Activated T-helper 1 cell treated with anti-CD3 and anti-CD28 coated beads, Interleukin-12 subunit alpha, Interleukin-12 subunit beta, Interleukin-2, Interleukin-4 antibody, amounts not matched to agents 30 ng/mL and 10 ng/mL and 1 ng/mL, durations not matched to agents 14 hours and 24 hours and 36 hours (primary cell): ENCODE data around the gene NDUFS2. TPM values are rescaled to one million over a fixed set of nuclear protein-coding genes. Genes with fewer than 3 reads are reported as not detected.

Experiments
- DNase-seq: peaks from one replicate; pipeline ENCODE4 v3.0.0; 2021; ENCODE audit warnings: low spot score
- H3K27ac Mint-ChIP-seq: one replicate; pipeline ENCODE4 v1.8.0; 2021; ENCODE audit warnings: mild to moderate bottlenecking, mixed read lengths
- H3K27me3 Mint-ChIP-seq: one replicate; pipeline ENCODE4 v1.8.0; 2022; ENCODE audit warnings: mild to moderate bottlenecking, moderate library complexity, mixed read lengths; ENCODE audit not compliant: insufficient read depth
- H3K36me3 Mint-ChIP-seq: one replicate; pipeline ENCODE4 v1.8.0; 2021; ENCODE audit warnings: low read depth, mixed read lengths
- H3K4me1 Mint-ChIP-seq: one replicate; pipeline ENCODE4 v1.8.0; 2021; ENCODE audit warnings: low read depth, mixed read lengths
- H3K4me3 Mint-ChIP-seq: one replicate; pipeline ENCODE4 v1.8.0; 2021; ENCODE audit warnings: mild to moderate bottlenecking, moderate library complexity, mixed read lengths
- H3K9me3 Mint-ChIP-seq: one replicate; pipeline ENCODE4 v1.8.0; 2021; ENCODE audit warnings: mixed read lengths
- intact Hi-C: fragments of 100-400 bp; cut with micrococcal nuclease; formaldehyde crosslinking; loops from one replicate; pipeline ENCODE4 v1.15.1; 2024
- total RNA-seq: library from RNA; stranded (reverse); gene quantifications from 2 replicates; pipeline ENCODE4 v1.2.3, GENCODE V29; 2022

NDUFS2 gene
- 72.9 and 84.1 TPM in 2 replicates for total RNA-seq

GRCh38 chr1:161201836-161202712 lies at the start of gene NDUFS2:
TSS of gene NDUFS2 (plus strand) at chr1:161202367. CDS start at chr1:161202386, 19 bp downstream.
- Mint-ChIP-seq H3K36me3 (peaks cover 27% of the 10 kb centered on the region), H3K27me3 (no peaks in the 10 kb centered on the region), H3K27ac (peak within 1 kb of the TSS; percentile 97), H3K4me3 (peak within 1 kb of the TSS; percentile 96), H3K9me3 (no peaks in the 10 kb centered on the region), H3K4me1 (peaks cover 77% of the 10 kb centered on the region)
- DNase-seq: peak; percentile 93
- intact Hi-C loops: loop anchor here (1.0 to 2.0 kb wide), 7 partner anchors 10 to 112 kb away; partner anchors contain the start of genes NIT1, PFDN2, SDHC and UFC1

GRCh38 chr1:161153176-161153575 lies 49.0 kb upstream of the NDUFS2 start:
- H3K27me3 Mint-ChIP-seq: no peaks in the 10 kb centered on the region
- H3K4me1 Mint-ChIP-seq: peaks cover 26% of the 10 kb centered on the region
- no peaks in the 10 kb centered on the region for H3K9me3 Mint-ChIP-seq
- peak overlapping the region; percentile 100 for H3K27ac Mint-ChIP-seq
- intact Hi-C loops: loop anchor here (1.0 to 2.0 kb wide), 4 partner anchors 21 to 49 kb away; partner anchors contain the start of genes DEDD and NDUFS2
- H3K36me3 Mint-ChIP-seq: peaks cover 20% of the 10 kb centered on the region
- no peak for DNase-seq
- H3K4me3 Mint-ChIP-seq: peak overlapping the region; percentile 99

- intact Hi-C loops: loop anchor here (1.0 to 2.0 kb wide), 6 partner anchors 12 to 86 kb away; partner anchors contain the start of genes DEDD, NDUFS2 and PPOX
- Mint-ChIP-seq H3K4me1 (peaks cover 32% of the 10 kb centered on the region), H3K36me3 (peaks cover 25% of the 10 kb centered on the region), H3K9me3 (no peaks in the 10 kb centered on the region), H3K27ac (peak within 1 kb of the TSS; percentile 100), H3K27me3 (no peaks in the 10 kb centered on the region), H3K4me3 (peak within 1 kb of the TSS; percentile 99)
- DNase-seq: peak; percentile 80
Observed at GRCh38 chr1:161153682-161154337, 48.4 kb upstream of the NDUFS2 start, which contains the start of gene UFC1. TSS of gene UFC1 (plus strand) at chr1:161153978. CDS start at chr1:161153998, 20 bp downstream.

- intact Hi-C loops: loop anchor here (2.0 kb wide), 3 partner anchors 45 to 113 kb away; partner anchors contain the start of genes NDUFS2, TOMM40L and USF1
- H3K4me1 Mint-ChIP-seq: peaks cover 57% of the 10 kb centered on the region
- H3K27me3 Mint-ChIP-seq: no peaks in the 10 kb centered on the region
- H3K36me3 Mint-ChIP-seq: peaks cover 41% of the 10 kb centered on the region
- DNase-seq: no peak
- H3K9me3 Mint-ChIP-seq: no peaks in the 10 kb centered on the region
- H3K27ac Mint-ChIP-seq: peak overlapping the region; percentile 49
- H3K4me3 Mint-ChIP-seq: peak overlapping the region; percentile 88
Observed at GRCh38 chr1:161157867-161158266, 44.3 kb upstream of the NDUFS2 start.

- peaks cover 63% of the 10 kb centered on the region for H3K4me1 Mint-ChIP-seq
- intact Hi-C loops: loop anchor here (1.0 to 2.0 kb wide), 4 partner anchors 26 to 114 kb away; partner anchors contain the start of genes DEDD, NDUFS2, TOMM40L and USF1
- no peaks in the 10 kb centered on the region for H3K9me3 Mint-ChIP-seq
- H3K36me3 Mint-ChIP-seq: peaks cover 47% of the 10 kb centered on the region
- peak overlapping the region; percentile 88 for H3K4me3 Mint-ChIP-seq
- H3K27ac Mint-ChIP-seq: peak overlapping the region; percentile 86
- DNase-seq: no peak
- H3K27me3 Mint-ChIP-seq: no peaks in the 10 kb centered on the region
Observed at GRCh38 chr1:161158316-161159010, 43.7 kb upstream of the NDUFS2 start.

- H3K4me3 Mint-ChIP-seq: peak within 1 kb of the TSS; percentile 88
- H3K9me3 Mint-ChIP-seq: no peaks in the 10 kb centered on the region
- H3K36me3 Mint-ChIP-seq: peaks cover 51% of the 10 kb centered on the region
- H3K27ac Mint-ChIP-seq: peak within 1 kb of the TSS; percentile 86
- peaks cover 64% of the 10 kb centered on the region for H3K4me1 Mint-ChIP-seq
- no peaks in the 10 kb centered on the region for H3K27me3 Mint-ChIP-seq
- intact Hi-C loops: loop anchor here (1.0 to 2.0 kb wide), 4 partner anchors 27 to 114 kb away; partner anchors contain the start of genes DEDD, NDUFS2, TOMM40L and USF1
- peak; percentile 91 for DNase-seq
Observed at GRCh38 chr1:161159087-161159912, 42.9 kb upstream of the NDUFS2 start, which contains the start of gene USP21. TSS of gene USP21 (plus strand) at chr1:161159500. CDS start at chr1:161160641, 1,141 bp downstream.

GRCh38 chr1:161159913-161160243 lies 42.3 kb upstream of the NDUFS2 start:
- H3K4me1 Mint-ChIP-seq: peaks cover 64% of the 10 kb centered on the region
- peaks cover 51% of the 10 kb centered on the region for H3K36me3 Mint-ChIP-seq
- intact Hi-C loops: loop anchor here (1.0 to 2.0 kb wide), 5 partner anchors 17 to 115 kb away; partner anchors contain the start of genes B4GALT3, DEDD, NDUFS2 and TOMM40L
- H3K27me3 Mint-ChIP-seq: no peaks in the 10 kb centered on the region
- no peak for DNase-seq
- no peaks in the 10 kb centered on the region for H3K9me3 Mint-ChIP-seq
- peak overlapping the region; percentile 88 for H3K4me3 Mint-ChIP-seq
- peak overlapping the region; percentile 65 for H3K27ac Mint-ChIP-seq

GRCh38 chr1:161160671-161161145 lies 41.5 kb upstream of the NDUFS2 start:
- Mint-ChIP-seq H3K27me3 (no peaks in the 10 kb centered on the region), H3K4me1 (peaks cover 64% of the 10 kb centered on the region), H3K27ac (peak overlapping the region; percentile 62), H3K9me3 (no peaks in the 10 kb centered on the region), H3K4me3 (peak overlapping the region; percentile 88), H3K36me3 (peaks cover 49% of the 10 kb centered on the region)
- intact Hi-C loops: loop anchor here (2.0 kb wide), 1 partner anchor 16 kb away; the partner anchor contains the start of gene B4GALT3
- DNase-seq: no peak

- H3K9me3 Mint-ChIP-seq: no peaks in the 10 kb centered on the region
- H3K27ac Mint-ChIP-seq: peak overlapping the region; percentile 13
- peaks cover 49% of the 10 kb centered on the region for H3K36me3 Mint-ChIP-seq
- no peaks in the 10 kb centered on the region for H3K27me3 Mint-ChIP-seq
- intact Hi-C loops: loop anchor here (2.0 kb wide), 1 partner anchor 15 kb away; the partner anchor contains the start of gene B4GALT3
- H3K4me1 Mint-ChIP-seq: peaks cover 64% of the 10 kb centered on the region
- peak overlapping the region; percentile 52 for H3K4me3 Mint-ChIP-seq
- no peak for DNase-seq
Observed at GRCh38 chr1:161161652-161162051, 40.5 kb upstream of the NDUFS2 start.

- peaks cover 45% of the 10 kb centered on the region for H3K36me3 Mint-ChIP-seq
- DNase-seq: no peak
- H3K27me3 Mint-ChIP-seq: no peaks in the 10 kb centered on the region
- H3K27ac Mint-ChIP-seq: peak overlapping the region; percentile 13
- H3K4me3 Mint-ChIP-seq: peak overlapping the region; percentile 52
- H3K4me1 Mint-ChIP-seq: peaks cover 68% of the 10 kb centered on the region
- no peaks in the 10 kb centered on the region for H3K9me3 Mint-ChIP-seq
- intact Hi-C loops: no loop called here
Observed at GRCh38 chr1:161162052-161162451, 40.1 kb upstream of the NDUFS2 start.

- Mint-ChIP-seq H3K4me3 (no peak overlapping the region), H3K27ac (peak overlapping the region; percentile 18), H3K36me3 (peaks cover 39% of the 10 kb centered on the region), H3K27me3 (no peaks in the 10 kb centered on the region), H3K9me3 (no peaks in the 10 kb centered on the region), H3K4me1 (peaks cover 72% of the 10 kb centered on the region)
- no peak for DNase-seq
- intact Hi-C loops: no loop called here
Observed at GRCh38 chr1:161162806-161163205, 39.4 kb upstream of the NDUFS2 start.
